NCI-H526 treated with DMSO at 0.1 percent for 48 hours (cell line): ENCODE data around the gene CEBPZ.
"Not testable (repeated sequence)": the region's sequence is repeated elsewhere in the genome, so short reads cannot be mapped to it uniquely, and the experiment has no call there.

ENCODE experiments used
- DNase-seq: peaks from one replicate; lab custom pipeline; 2025; lab: John Stamatoyannopoulos, UW

Gene CEBPZ

DNA sequence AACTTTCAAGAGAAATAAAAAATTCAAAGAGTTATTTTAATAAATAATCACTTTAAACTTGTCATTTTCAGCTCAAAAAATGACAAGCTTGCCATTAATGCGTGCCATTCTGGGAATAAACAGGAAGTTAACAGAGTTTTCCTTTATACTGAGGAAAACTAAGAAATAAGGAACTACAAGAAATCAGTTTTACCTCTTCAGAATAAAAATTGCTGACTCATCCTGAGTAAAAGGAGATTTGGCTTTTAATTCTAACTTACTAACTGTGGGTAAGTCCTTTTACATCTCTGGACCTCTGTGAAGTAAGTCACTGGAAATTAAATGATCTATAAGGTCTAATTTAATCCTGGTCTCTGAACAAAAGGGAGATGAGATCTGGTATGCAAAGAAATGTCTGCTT lies 16.1 kb downstream of the CEBPZ start:
- DNase-seq = no peak

DNA sequence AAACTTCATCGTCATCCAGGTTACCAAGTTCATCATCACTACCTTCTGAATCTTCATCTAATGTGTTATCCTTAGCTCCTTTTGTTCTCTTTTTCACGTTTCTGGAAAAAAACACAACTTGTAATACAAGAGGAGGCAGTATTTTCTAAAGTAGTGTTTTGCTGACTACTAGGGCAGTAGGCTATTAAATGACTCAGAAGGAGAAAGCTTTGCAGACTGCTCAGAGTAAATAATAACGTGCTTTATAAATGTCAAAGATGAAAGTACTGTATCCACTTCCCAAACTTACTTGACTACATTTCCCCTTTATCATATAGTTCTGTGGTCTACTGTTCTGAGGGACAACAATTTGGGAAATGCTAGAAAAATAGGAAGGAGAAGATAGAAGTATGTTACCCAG lies 19.5 kb downstream of the CEBPZ start:
- DNase-seq = no peak

DNA sequence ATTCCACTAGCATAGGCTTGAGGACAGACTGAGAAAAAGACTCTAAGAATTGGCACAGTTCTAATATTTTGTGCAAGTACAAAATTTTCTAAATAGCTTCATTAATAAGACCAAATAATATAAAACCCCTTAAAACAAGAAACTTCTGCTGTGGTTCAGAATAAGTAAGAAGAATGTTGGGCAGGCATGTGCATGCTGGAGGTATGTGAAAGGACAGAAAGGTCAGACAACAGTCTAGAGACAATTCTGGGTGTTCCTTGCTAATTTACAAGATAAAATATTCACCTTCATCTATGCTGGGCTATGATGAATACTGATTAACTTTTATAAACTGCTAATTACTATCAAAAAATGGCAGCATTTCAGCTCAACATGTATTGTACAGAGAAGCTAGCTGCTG lies 20.2 kb downstream of the CEBPZ start:
- no peak for DNase-seq

DNA sequence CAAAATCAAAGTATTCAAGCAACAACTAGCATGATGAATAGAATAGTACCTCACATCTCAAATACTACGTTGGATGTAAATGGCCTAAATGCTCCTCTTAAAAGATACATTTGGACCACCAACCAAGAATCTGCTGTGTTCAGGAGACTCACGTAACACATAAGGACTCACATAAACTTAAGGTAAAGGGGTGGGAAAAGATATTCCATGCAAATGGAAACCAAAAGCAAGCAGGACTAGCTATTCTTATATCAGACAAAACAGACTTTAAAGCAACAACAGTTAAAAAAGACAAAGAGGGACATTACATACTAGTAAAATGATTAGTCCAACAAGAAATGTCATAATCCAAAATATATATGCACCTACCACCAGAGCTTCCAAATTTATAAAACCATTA lies 24.6 kb downstream of the CEBPZ start:
- not testable (repeated sequence) for DNase-seq

DNA sequence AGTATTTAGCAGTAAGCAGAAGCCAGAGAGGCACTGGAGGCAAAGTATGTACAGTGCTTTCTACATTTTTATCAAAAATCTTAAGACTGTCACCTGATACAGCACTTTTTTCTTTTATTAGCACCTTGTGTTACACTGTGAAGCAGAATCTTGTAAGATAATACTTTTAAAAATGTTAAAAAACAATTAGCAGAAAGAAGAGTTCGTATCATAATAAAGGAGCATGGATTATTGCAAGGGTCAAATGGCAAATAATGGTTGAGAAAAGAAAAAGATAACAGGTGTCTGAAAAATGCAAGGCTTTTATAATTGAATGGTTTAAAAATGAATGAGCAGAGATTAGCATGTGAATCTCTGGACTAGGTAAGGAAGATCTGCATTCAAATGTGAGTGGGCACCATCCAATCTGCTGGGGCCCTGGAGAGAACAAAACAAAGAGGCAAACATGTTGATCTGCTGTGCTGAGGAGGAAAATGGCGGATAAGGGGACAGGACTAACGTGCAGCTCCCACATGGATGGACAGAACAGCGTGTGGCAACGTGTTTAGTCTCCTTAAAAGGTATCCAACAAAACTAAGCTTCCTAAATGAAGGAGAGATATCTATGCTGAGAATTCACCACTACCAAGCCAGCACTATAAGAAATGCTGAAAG lies 25.6 kb downstream of the CEBPZ start:
- DNase-seq = no peak

DNA sequence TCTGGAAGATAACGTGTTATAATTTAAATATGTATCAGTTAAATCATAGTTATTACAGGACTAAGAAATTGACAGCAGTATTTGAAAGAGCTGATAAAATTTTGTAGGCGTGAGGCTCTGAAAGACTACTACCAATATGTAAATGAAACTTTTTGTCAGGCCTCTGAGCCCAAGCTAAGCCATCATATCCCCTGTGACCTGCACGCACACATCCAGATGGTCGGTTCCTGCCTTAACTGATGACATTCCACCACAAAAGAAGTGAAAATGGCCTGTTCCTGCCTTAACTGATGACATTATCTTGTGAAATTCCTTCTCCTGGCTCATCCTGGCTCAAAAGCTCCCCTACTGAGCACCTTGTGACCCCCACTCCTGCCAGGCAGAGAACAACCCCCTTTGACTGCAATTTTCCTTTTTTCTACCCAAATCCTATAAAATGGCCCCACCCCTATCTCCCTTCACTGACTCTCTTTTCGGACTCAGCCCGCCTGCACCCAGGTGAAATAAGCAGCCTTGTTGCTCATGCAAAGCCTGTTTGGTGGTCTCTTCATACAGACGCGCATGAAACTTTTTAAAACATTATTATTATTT lies 26.2 kb downstream of the CEBPZ start:
- DNase-seq = not testable (repeated sequence)

DNA sequence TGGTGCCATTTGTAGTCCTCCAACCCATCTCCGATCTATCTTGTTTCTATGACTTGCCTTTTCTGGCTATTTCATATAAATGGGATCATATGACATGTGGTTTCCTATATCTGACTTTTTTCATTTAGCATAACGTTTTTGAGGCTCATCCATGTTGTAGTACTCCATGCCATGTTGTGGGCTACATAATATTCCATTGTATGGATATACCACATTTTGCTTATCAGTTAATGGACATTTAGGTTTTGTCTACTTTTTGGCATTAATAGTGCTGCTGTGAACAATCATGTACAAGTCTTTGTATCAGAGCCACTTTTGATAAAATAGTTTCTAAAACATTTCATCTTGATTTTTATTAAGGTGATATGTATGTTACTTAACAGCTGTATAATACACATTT lies 27.7 kb downstream of the CEBPZ start:
- DNase-seq = no peak

DNA sequence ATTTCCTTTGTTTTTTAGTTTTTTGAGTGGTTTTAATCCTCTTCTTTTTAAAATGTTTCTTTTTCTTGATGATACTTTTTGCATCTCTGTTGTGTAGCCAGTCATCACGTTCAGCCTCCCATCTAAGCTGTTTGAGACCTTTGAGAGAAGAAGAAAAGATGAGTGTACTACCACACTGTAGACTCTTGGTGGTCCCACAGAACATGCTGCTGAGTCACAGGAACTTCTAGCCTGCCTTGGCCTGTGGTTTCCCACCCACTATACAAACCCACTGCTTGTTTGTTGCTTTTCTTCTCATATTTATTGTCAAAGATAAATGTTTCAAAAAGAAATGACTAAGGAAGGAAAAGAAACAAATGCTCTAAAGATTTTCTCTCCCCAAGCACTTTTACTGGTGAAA lies 29.6 kb downstream of the CEBPZ start:
- no peak for DNase-seq

DNA sequence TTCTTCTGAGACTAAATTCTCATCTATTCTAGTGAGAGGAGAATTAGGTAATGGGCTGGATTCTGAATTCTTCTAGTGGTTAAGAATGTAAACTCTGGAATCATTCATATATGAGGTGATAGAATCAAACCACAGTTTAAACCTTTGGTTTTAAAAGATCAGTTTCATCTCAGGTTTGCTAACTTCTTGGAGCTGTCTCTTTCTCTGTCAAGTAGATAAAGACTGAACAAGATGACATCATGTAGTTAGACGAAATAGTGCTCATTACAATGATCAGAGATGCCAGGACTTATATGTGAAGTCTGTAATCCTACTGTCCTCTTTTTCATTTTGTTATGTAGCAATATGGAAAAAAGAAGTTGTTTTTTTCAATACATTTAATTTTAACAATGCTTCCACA lies 30.2 kb downstream of the CEBPZ start:
- no peak for DNase-seq

DNA sequence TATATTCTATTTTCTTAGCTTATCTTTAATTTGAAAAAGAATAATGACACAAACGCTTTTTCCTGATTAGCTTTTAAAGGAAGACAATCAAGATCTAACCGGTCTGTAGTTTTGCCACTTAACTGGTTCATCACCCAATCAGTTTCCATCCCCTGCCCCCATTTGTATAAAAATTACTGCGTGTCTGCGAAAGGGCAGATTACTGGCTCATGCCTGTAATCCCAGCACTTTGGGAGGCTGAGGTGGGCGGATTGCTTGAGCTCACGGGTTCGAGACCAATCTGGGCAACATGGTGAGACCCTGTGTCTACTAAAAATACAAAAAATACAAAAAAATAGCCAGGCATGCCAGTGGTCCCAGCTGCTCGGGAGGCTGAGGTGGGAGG lies 32.7 kb downstream of the CEBPZ start:
- no peak for DNase-seq

DNA sequence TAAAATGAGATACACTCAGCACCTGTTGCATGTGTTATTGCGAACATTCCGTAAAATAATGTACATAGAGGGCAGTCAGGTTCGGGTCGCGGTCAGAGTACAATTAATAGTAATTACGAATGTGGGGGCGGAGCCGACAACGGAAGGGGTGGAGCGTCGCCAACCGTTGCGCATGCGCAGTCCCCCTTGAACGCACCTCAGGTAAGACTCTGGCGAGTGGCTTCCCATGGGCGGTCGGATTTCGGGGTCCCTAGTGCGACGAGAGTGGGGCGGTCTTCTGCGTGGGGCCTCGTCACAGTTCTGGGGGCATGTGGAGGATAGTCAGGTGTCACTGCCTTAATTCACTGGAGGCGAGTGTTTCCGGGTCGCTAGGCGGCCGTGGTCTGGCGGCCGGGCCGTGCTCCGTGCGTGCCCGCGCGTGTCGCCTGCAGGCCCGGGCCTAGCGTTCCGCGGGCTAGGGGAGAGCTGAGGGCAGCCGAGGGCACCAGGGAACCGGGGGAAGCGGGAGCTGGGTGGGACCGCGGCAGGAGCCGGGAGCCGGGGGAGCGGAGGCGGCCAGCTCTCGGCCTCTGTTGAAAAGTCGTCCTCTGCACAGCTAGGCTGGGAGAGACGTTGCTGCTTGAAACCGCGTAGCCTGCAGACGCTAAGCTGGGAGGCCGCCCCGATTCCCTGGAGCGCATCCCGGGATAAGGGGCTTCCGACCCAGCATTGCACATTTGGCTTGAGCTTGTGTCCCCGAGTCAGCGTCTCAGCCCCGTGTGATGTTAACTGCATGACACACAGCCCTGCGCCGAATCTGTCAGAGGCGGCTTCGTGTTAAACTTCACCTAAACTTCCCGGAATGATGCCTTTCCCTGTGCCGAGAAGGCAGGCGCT lies 34.8 kb downstream of the CEBPZ start, which contains the start of gene CEBPZOS:
Gene CEBPZOS, plus strand, starts transcription at position 177 of the 876 bp plus-strand sequence. CDS start 3,209 bp downstream, outside the sequence.
- peak; percentile 56 for DNase-seq

DNA sequence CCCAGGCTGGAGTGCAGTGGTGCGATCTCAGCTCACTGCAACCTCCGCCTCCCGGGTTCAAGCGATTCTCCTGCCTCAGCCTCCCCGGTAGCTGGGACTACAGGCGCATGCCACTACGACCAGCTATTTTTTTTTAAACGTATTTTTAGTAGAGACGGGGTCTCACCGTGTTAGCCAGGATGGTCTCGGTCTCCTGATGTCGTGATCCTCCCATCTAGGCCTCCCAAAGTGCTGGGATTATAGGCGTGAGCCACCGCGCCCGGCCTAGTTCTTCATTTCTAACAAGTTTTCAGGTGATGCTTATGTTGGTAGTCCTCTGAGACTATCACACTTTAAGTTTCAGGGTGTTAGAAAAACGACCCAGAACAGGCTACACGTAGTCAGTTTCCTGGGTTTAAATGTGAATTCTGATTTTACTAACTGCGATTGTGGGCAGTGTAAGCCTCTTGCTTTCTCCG lies 35.5 kb downstream of the CEBPZ start:
- DNase-seq = not testable (repeated sequence)

DNA sequence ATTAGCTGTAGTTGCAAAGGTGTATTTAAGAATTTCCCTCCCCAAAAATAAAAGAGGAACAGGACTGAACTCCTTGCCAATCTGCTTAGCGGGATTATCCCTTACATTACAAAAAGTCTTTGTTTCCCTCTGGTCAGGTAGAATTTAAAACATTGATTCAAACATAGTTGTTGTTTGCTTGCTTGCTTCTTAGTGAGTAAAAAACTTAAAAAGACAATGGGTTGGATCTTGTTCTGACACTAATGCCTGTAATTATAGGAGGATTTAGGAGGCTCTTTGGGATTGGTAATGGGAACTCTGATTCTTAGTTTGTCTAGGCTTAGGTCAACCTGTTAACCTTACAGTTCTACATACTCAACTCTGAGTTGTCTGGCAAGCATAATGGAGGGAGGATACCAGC lies 38.8 kb downstream of the CEBPZ start:
- no peak for DNase-seq

DNA sequence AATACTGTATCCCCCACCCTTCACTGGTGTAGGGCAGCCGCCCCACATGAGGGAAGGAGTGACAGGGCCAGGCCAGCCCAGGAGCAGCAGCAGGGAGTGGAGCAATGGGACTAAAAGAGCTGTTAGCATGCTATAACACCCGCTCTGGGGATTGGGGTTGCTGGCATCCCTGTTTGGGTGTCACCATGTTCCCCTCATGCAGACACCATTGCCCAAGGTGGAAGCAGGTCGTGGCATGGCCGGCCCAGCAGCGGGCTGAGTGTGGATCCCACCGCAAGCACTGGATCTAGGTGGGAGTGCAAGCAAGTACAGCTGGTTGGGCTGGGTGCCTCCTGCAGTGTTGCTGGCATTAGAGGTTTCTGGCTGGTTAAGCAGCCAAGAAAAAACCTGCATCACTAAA lies 39.6 kb downstream of the CEBPZ start:
- DNase-seq = no peak

DNA sequence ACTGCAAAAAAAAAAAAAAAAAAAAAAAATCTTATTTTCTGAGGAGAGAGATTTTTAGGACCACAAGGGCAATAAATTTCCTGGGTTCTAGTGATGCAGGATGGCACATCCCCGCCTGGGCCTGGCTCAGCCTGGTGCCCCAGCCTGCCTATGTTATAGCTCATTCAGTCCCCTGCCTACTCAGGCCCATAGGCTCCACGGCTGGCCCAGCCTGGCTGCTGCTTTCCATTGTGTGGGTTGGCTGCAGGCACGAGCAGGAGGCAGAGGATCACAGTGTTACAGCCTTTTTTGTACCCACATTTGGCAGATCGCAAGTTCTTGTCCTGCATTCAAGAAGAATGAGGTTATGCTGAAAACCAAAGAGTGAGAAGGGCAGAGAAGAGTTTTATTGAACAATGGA lies 40.1 kb downstream of the CEBPZ start:
- no peak for DNase-seq

DNA sequence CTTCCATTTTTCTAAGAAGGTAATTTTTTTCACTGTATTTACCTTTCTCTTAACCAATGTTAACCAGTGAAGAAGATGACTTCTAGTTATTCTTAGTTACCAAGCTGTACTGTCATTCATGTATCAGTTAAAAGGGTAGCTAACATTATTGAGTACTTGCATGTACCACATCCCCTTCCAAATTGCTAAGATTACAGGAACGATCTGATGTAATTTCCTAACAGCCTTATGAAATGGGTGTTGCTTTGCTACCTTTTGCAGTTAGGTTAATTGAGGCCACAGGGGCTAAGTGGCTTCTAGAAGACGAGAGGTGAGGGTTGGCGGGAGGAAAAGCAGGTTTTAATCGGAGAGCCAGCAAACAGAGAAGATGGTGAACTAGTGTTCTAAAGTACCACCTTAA lies 41.1 kb downstream of the CEBPZ start:
- no peak for DNase-seq

DNA sequence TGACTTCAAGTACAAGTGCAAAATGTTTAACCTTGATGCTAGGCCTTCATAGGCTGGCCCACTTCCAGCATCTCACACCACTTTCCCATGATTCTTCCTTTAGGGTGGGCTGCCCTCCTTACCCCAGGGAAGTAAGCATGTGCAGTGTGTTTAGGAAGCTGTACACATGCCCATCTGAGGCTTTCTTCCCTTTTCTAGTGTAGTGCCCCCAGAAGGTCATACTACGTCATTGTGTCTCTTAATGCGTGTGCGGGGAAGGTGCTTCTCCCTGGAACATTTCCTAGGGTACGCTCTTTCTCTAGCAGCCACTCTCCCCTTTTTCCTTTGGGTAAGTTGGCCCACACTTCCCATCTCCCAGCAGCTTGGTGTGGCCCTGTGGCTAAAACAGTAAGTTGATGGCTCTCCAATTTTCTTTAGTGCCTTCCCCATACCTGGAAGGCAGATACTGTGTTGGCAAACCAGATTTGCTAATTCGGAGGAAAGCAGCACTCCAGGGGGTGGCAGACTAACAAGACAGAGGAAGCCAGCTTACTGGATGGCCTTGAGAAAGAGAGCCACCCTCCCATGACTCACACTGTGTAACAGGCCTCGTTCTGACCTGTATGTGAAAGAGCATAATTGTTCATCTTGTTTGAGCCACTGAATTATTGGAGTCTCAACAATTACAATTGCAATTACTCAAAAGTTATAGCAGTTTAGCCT lies 41.8 kb downstream of the CEBPZ start:
- no peak for DNase-seq

DNA sequence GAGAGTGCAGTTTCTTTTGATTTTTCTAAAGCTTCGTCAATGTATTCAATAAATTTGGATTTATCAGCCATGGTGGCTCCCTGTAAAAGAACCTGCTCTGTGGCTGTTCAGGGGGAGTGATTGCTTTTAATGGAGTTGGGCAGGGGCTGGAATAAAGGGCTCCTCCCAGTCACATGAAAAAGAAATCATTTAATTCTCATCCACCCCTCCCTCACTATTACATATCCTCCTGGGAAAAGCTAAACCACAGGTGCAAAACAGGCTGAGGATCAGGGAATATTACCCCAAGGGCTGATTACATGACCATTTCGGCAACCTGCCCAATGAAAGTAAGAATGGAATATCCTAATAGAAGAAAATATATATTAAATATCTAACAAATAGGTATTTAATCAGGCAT lies 42.8 kb downstream of the CEBPZ start, which contains the start of gene SULT6B1:
Gene SULT6B1, minus strand, starts transcription at position 101 of the 400 bp plus-strand sequence. Its CDS starts 30 bp downstream, at position 71.
- no peak for DNase-seq

DNA sequence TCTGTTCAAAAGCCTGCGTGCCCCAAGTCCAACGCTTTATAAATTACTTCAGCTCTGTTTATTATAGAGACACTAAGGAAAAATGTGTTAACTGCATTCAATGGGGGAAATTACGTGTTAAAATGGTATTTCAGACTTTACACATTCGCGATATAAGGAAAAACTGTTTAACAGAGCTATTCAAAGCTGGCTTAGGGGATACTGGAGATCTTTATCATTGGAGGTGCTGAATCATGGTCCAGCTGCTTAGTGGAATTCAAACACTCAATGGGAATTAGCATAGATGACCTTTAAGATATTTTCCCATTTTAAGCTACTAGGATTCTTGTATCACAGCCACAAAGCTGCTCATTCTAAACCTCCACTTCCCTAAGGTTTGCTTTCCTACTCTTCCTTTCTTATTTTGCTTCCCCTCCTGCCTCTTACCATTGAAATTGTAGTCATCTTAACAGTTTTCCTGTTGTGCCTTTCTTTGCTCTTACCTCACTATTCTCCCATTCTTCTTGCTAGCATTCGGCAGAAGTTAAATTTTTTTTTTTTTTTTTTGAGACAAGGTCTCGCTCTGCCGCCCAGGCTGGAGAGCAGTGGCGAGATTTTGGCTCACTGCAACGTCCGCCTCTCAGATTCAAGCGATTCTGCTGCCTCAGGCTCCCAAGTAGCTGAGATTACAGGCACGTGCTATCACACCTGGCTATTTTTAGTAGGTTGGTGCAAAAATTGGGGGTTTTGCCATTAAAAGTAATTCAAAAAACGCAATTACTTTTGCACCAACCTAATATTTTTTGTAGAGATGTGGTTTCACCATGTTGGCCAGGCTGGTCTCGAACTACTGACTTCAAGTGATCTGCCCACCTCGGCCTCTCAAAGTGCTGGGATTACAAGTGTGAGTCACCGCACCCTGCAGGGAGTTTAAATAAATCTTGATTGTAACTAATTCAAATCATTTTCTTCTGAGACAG lies 49.4 kb downstream of the CEBPZ start:
- DNase-seq = no peak

DNA sequence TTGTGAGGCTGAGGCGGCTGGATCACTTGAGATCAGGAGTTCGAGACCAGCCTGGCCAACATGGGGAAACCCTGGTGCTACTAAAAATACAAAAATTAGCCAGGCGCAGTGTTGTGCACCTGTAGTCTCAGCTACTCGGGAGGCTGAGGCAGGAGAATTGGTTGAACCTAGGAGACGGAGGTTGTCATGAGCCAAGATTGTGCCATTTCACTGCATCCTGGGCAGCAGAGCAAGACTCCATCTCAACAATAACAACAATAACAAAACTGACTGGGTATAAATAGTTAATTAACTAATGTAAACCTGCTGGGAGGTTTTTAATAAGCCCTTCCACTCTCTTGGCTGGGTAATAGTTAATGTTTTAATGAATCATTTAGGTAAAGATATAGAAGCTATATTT lies 50.8 kb downstream of the CEBPZ start:
- no peak for DNase-seq

DNA sequence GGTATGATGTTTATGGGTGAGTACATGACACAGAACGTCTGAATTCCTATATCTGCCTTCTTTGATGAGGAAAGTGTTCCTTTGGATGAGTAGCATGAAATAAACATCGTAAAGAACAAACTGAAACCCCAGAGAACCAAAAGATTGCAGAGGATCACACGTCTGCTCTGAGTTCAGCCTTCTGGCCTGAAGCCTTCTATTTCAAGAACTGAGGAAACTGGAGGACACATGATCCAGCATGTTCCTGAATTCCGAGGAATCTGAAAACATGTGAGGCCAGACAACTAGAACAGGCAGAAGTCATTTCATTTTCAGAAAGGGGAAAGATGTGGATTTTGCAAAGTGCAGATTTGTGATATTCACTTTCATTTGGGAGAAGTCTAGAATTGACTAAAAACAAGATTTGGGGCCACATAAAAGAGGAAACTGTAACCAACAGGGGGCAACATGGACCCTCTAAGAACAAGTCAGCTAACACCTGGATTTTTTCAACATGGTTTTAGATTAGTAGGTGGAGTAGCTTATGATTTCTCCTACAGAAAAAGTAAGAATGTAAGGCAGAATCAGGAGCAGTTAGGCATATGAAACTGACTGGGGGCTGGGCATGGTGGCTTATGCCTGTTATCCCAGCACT lies 51.3 kb downstream of the CEBPZ start:
- no peak for DNase-seq
